ENCODE measurements around the gene GEMIN2. TPM values are rescaled to one million over a fixed set of nuclear protein-coding genes. Genes with fewer than 3 reads are reported as not detected.

GEMIN2 gene
- polyA plus RNA-seq, 1 experiment, result 5.9 TPM

DNA sequence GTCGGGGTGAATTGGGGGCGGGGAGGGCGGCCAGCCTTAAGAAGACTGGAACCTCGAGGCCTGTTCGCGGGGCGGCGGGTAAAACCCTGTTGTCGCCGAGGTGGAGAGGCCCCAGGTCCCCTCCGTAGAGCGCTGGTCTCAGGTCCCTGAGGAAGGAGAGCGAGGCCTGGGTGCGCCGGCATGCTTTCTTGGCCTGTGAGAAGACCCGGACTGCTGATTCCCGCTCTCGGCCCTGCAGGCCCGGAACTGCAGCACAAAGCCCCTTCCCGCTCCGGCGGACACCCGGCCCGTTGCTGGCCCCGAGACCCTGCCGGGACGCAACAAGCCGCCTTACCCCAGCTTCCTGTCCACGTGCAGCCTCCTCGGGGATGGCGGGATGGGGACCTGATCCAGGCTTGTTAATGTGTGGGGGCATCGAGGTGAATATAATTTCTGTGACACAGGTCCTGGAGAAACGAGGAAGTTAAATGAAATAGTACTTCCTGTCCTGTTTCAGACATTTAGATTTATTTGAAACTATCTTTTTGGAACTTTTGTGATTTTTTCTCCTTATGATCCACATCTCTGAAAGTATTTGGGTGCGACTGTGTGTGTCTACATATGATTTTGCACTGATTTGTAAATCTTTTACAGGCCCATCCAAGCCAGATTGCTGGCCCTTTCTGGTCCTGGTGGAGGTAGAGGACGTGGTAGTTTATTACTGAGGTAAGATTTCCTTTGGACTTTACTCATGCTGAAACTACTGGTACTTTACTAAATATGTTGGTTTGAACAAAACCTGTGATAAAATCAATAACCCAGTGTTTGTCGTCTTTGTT lies 61.5 kb downstream of the GEMIN2 start:
- no peaks in the 10 kb centered on the region for H3K27me3 ChIP-seq (ENCODE audit: control insufficient read depth, insufficient read depth, low read length)
- peaks cover 12% of the 10 kb centered on the region for H3K36me3 ChIP-seq (ENCODE audit: control insufficient read depth, insufficient read depth, low read length)
- CTCF ChIA-PET, result interaction anchor here (1.1 kb wide), 1 partner anchor 48 kb away, joined by 3 read pairs; no protein-coding TSS in a partner anchor
- TF ChIP-seq, protein P1, sequence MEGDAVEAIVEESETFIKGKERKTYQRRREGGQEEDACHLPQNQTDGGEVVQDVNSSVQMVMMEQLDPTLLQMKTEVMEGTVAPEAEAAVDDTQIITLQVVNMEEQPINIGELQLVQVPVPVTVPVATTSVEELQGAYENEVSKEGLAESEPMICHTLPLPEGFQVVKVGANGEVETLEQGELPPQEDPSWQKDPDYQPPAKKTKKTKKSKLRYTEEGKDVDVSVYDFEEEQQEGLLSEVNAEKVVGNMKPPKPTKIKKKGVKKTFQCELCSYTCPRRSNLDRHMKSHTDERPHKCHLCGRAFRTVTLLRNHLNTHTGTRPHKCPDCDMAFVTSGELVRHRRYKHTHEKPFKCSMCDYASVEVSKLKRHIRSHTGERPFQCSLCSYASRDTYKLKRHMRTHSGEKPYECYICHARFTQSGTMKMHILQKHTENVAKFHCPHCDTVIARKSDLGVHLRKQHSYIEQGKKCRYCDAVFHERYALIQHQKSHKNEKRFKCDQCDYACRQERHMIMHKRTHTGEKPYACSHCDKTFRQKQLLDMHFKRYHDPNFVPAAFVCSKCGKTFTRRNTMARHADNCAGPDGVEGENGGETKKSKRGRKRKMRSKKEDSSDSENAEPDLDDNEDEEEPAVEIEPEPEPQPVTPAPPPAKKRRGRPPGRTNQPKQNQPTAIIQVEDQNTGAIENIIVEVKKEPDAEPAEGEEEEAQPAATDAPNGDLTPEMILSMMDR (IDR thresholded peaks at IDR 0.05; ENCODE audit: insufficient read depth, low read depth, low read length), result no peak
- H3K4me3 ChIP-seq (ENCODE audit: low read depth, low read length), result peak overlapping the region; percentile 83
- no peak for DNase-seq (ENCODE audit: low read depth)
- POLR2A ChIA-PET, result interaction anchor here (0.6 kb wide), 1 partner anchor 273 kb away, joined by 4 read pairs; no protein-coding TSS in a partner anchor

DNA sequence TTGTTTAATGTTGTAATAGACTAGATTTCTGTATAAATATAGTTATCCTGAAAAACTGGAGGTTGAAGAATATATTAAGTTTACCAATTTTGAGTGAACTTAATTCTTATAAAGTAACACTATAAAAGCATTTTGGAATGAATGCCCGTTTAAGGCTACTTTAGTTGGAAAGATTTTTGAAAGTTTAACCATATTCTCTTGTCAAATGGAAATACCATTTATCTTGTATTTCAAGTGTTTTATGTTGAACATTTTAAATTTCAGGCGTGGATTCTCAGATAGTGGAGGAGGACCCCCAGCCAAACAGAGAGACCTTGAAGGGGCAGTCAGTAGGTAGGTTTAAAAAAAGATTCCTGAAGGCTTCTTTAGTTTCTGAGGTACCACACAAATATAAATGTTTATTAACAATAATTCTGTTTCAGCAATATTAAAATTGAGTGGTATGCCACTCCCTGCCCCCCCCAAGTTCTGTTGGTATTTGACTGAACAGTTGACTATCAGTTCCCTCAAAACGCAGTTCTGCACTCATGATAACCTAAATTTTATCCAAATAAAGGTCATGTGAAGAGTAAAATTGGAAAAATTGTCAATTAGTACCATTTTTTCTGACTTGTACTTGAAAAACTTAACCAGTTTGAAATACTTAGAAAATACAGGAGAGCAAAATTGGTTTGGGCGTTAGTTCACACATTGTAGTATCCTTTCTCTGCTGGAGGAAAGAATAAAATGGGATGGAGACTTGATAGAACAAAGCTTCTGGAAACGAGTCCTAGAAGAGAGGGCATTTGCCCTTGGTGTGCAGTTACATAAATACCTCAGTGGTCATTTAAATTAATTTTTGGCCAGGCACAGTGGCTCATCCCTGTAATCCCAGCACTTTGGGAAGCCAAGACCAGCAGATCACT lies 62.4 kb downstream of the GEMIN2 start:
- peak overlapping the region; percentile 83 for H3K4me3 ChIP-seq (ENCODE audit: low read depth, low read length)
- H3K36me3 ChIP-seq (ENCODE audit: control insufficient read depth, insufficient read depth, low read length), result peaks cover 19% of the 10 kb centered on the region
- no peaks in the 10 kb centered on the region for H3K27me3 ChIP-seq (ENCODE audit: control insufficient read depth, insufficient read depth, low read length)
- ChIA-PET CTCF (no interaction called here), POLR2A (no interaction called here)
- TF ChIP-seq, protein P1 (IDR thresholded peaks at IDR 0.05; ENCODE audit: insufficient read depth, low read depth, low read length), result no peak
- DNase-seq (ENCODE audit: low read depth), result no peak

DNA sequence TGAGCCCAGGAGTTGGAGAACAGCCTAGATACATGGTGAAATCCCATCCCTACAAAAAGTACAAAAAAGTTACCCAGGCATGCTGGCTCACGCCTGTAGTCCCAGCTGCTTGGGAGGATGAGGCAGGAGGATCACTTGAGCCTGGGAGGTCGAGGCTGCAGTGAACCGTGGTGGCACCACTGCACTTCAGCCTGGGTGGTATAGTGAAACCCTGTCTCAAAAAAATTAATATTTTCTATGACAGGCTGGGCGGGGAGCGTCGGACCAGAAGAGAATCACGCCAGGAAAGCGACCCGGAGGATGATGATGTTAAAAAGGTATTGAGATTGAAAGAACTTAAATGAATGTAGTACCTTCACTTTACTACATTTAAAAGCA lies 63.0 kb downstream of the GEMIN2 start:
- DNase-seq (ENCODE audit: low read depth), result no peak
- Histone ChIP-seq H3K27me3 (ENCODE audit: control insufficient read depth, insufficient read depth, low read length) (no peaks in the 10 kb centered on the region), H3K4me3 (ENCODE audit: low read depth, low read length) (no peak overlapping the region), H3K36me3 (ENCODE audit: control insufficient read depth, insufficient read depth, low read length) (peaks cover 19% of the 10 kb centered on the region)
- ChIA-PET POLR2A (no interaction called here), CTCF (no interaction called here)
- TF ChIP-seq, protein P1 (IDR thresholded peaks at IDR 0.05; ENCODE audit: insufficient read depth, low read depth, low read length), result no peak

DNA sequence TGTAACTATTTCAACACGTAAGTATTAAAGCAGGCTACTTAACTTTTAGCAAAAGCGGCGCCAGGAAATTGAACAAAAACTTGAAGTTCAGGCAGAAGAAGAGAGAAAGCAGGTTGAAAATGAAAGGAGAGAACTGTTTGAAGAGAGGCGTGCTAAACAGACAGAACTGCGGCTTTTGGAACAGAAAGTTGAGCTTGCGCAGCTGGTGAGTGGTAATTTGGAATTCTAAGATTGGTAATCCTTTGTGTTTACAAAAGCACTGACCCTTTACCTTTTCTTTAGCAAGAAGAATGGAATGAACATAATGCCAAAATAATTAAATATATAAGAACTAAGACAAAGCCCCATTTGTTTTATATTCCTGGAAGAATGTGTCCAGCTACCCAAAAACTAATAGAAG lies 64.9 kb downstream of the GEMIN2 start:
- CTCF ChIA-PET, result interaction anchor here (0.7 kb wide), 1 partner anchor 88 kb away, joined by 3 read pairs; no protein-coding TSS in a partner anchor
- TF ChIP-seq, protein P1 (IDR thresholded peaks at IDR 0.05; ENCODE audit: insufficient read depth, low read depth, low read length), result no peak
- no peak overlapping the region for H3K4me3 ChIP-seq (ENCODE audit: low read depth, low read length)
- DNase-seq (ENCODE audit: low read depth), result no peak
- peaks cover 22% of the 10 kb centered on the region for H3K36me3 ChIP-seq (ENCODE audit: control insufficient read depth, insufficient read depth, low read length)
- no peaks in the 10 kb centered on the region for H3K27me3 ChIP-seq (ENCODE audit: control insufficient read depth, insufficient read depth, low read length)
- POLR2A ChIA-PET, result interaction anchor here (0.7 kb wide), 1 partner anchor 19 kb away, joined by 19 read pairs; no protein-coding TSS in a partner anchor

DNA sequence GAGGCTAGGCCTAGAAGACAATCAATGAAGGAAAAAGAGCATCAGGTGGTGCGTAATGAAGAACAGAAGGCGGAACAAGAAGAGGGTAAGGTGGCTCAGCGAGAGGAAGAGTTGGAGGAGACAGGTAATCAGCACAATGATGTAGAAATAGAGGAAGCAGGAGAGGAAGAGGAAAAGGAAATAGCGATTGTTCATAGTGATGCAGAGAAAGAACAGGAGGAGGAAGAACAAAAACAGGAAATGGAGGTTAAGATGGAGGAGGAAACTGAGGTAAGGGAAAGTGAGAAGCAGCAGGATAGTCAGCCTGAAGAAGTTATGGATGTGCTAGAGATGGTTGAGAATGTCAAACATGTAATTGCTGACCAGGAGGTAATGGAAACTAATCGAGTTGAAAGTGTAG lies 66.4 kb downstream of the GEMIN2 start:
- Histone ChIP-seq H3K4me3 (ENCODE audit: low read depth, low read length) (no peak overlapping the region), H3K36me3 (ENCODE audit: control insufficient read depth, insufficient read depth, low read length) (peaks cover 27% of the 10 kb centered on the region), H3K27me3 (ENCODE audit: control insufficient read depth, insufficient read depth, low read length) (no peaks in the 10 kb centered on the region)
- ChIA-PET CTCF (interaction anchor here (0.6 to 1.2 kb wide), 3 partner anchors 10 to 1150 kb away, joined by 3 to 4 read pairs (median 3); no protein-coding TSS in a partner anchor), POLR2A (interaction anchor here (0.6 kb wide), 1 partner anchor 115 kb away, joined by 7 read pairs; no protein-coding TSS in a partner anchor)
- DNase-seq (ENCODE audit: low read depth), result no peak
- TF ChIP-seq, protein P1 (IDR thresholded peaks at IDR 0.05; ENCODE audit: insufficient read depth, low read depth, low read length), result no peak
